Ascending aorta (tissue), 2 donors: ENCODE measurements around the gene ANKRD44. TPM values are rescaled to one million over a fixed set of nuclear protein-coding genes. Genes with fewer than 3 reads are reported as not detected.

Experiments used
- DNase-seq, 2 donors: peaks; one replicate each; pipeline ENCODE4 v3.0.0-alpha.2; 2019; ENCODE audit warnings: low spot score in 2 of 2
- H3K27ac ChIP-seq, 2 donors: fragments of 200-600 bp; sonication (generic); one replicate each; pipeline ENCODE4 v1.5.1; 2016 to 2017; ENCODE audit warnings: mild to moderate bottlenecking in 1 of 2
- H3K27me3 ChIP-seq: fragments of 200-600 bp; sonication (generic); one replicate; pipeline ENCODE4 v1.5.1; 2017
- H3K36me3 ChIP-seq, 2 donors: fragments of 200-600 bp; sonication (generic); one replicate each; pipeline ENCODE4 v1.5.1; 2016
- H3K4me1 ChIP-seq, 2 donors: fragments of 200-600 bp; sonication (generic); one replicate each; pipeline ENCODE4 v1.5.1; 2016 to 2017; ENCODE audit warnings: mild to moderate bottlenecking in 1 of 2
- H3K4me3 ChIP-seq, 2 donors: fragments of 200-600 bp; sonication (generic); one replicate each; pipeline ENCODE4 v1.5.1; 2016 to 2017; ENCODE audit warnings: mild to moderate bottlenecking in 1 of 2
- H3K9me3 ChIP-seq, 2 donors: fragments of 200-600 bp; sonication (generic); one replicate each; pipeline ENCODE4 v1.5.1; 2016
- intact Hi-C: fragments of 100-400 bp; cut with DNase I; formaldehyde crosslinking; loops from one replicate; pipeline ENCODE4 v1.15.1; 2023
- total RNA-seq: library from RNA; depleted of rRNA; stranded (reverse); fragments of >200 nt; gene quantifications from one replicate; pipeline ENCODE4 v1.1.0, GENCODE V29; 2016
- TF ChIP-seq, protein P1 (sequence below), 3 experiments: fragments of 200-600 bp in 2 of 3; fragments of 450-650 bp in 1 of 3; sonication (generic) in 2 of 3; IDR thresholded peaks; one replicate each; pipeline ENCODE4 v1.5.1; 2016 to 2019; ENCODE audit warnings: antibody characterized with exemption in 3 of 3, mild to moderate bottlenecking in 1 of 3, moderate library complexity in 1 of 3

Gene ANKRD44
- total RNA-seq, 1 donor from 2014 or later: 66.3 TPM

DNA sequence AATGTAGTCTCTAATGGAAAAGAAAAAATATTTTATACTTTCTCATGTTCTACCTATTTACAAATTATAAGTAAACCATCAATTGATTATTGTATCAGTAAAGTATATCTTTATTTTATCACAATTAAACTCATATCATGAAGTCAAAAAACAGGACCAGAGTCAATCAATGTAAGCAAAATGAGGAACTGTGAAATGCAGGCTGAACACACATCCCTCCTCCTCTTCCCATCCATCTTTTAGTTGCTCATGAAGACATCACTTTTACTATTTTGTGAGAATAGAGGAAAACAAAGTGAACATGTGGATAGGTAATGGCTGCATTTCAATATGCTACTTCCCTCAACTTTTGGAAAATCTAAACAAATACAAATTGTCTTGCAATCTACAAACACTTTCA is 195.3 kb downstream of the ANKRD44 start:
- Histone ChIP-seq H3K4me1 (no peaks in the 10 kb centered on the region), H3K36me3 (peaks cover 0 to 7% of the 10 kb centered on the region in 2 donors), H3K9me3 (no peaks in the 10 kb centered on the region), H3K27me3 (no peaks in the 10 kb centered on the region), H3K27ac (no peak overlapping the region), H3K4me3 (no peak overlapping the region)
- TF ChIP-seq, protein P1, sequence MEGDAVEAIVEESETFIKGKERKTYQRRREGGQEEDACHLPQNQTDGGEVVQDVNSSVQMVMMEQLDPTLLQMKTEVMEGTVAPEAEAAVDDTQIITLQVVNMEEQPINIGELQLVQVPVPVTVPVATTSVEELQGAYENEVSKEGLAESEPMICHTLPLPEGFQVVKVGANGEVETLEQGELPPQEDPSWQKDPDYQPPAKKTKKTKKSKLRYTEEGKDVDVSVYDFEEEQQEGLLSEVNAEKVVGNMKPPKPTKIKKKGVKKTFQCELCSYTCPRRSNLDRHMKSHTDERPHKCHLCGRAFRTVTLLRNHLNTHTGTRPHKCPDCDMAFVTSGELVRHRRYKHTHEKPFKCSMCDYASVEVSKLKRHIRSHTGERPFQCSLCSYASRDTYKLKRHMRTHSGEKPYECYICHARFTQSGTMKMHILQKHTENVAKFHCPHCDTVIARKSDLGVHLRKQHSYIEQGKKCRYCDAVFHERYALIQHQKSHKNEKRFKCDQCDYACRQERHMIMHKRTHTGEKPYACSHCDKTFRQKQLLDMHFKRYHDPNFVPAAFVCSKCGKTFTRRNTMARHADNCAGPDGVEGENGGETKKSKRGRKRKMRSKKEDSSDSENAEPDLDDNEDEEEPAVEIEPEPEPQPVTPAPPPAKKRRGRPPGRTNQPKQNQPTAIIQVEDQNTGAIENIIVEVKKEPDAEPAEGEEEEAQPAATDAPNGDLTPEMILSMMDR (IDR thresholded peaks at IDR 0.05): no peak
- DNase-seq: no peak
- intact Hi-C loops: loop anchor here (2.0 kb wide), 1 partner anchor 263 kb away; no protein-coding TSS in a partner anchor

DNA sequence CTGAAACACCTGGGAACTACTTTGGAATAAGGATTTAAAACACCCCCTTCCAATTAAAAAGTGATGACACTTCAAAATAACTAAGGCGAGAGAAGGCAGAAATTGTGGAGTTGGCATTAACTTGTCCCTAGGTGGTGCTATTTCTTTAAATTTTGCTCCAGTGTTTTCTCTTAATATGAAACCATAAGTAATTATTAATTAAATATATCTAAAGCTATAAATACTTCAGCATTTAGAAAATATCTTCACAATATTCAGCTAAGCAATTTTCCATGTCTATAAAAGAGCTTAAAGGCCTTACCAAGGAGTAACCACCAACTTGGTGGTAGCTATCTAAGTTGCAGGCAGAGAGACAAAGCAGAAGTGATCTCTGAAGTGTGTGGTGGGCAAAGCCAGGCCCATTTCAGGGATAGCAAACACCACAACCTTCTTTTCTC is 197.3 kb downstream of the ANKRD44 start:
- H3K36me3 ChIP-seq: no peaks in the 10 kb centered on the region
- H3K9me3 ChIP-seq: no peaks in the 10 kb centered on the region
- no peak overlapping the region for H3K27ac ChIP-seq
- TF ChIP-seq, protein P1 (IDR thresholded peaks at IDR 0.05): peak; percentile 37 to 70 (median 46)
- DNase-seq: no peak
- peaks cover 0 to 5% of the 10 kb centered on the region in 2 donors for H3K4me1 ChIP-seq
- no peak overlapping the region for H3K4me3 ChIP-seq
- intact Hi-C loops: loop anchor here (5.0 kb wide), 1 partner anchor 79 kb away; no protein-coding TSS in a partner anchor
- no peaks in the 10 kb centered on the region for H3K27me3 ChIP-seq

DNA sequence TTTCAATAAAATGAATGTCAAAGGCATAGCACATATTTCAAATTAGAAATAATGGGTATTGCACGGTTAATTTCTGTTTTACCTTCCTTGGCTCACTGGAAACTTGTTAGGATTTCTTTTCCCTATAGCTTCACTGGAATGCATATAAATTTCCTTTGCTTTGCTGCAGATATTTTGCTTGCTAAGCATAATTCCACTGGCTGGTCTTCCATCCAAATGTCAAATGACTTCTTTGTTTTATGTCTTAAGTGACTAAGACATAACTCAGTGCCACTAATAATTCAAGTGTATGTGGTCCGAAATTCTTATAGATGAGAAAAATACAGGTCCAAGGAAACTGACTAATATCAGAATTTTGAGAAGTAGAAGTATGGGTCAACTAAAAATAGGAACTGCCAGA is 201.3 kb downstream of the ANKRD44 start:
- TF ChIP-seq, protein P1 (IDR thresholded peaks at IDR 0.05): no peak
- Histone ChIP-seq H3K27me3 (no peaks in the 10 kb centered on the region), H3K27ac (no peak overlapping the region), H3K36me3 (no peaks in the 10 kb centered on the region), H3K4me1 (peaks cover 0 to 16% of the 10 kb centered on the region in 2 donors), H3K4me3 (no peak overlapping the region), H3K9me3 (no peaks in the 10 kb centered on the region)
- no peak for DNase-seq
- intact Hi-C loops: no loop called here

DNA sequence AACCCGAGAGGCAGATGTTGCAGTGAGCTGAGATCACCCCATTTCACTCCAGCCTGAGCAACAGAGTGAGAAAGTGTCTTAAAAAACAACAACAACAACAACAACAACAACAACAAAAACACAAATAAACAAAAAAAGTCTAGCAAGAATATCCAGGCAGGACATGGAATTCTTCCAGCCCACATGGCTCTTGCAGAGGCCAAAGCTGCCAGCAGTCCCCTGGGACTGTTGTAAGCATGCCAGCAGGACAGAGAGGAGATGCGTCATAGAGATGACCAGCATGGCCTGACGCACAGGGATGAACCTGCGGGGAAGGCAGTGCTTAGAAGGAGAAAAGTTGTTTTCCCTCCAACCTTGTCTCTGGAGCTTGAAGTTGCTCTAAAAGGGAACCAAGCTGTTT is 201.8 kb downstream of the ANKRD44 start:
- intact Hi-C loops: no loop called here
- Histone ChIP-seq H3K9me3 (no peaks in the 10 kb centered on the region), H3K27ac (peak overlapping the region; percentile 12 to 49), H3K4me1 (peaks cover 0 to 16% of the 10 kb centered on the region in 2 donors), H3K36me3 (no peaks in the 10 kb centered on the region), H3K27me3 (no peaks in the 10 kb centered on the region), H3K4me3 (no peak overlapping the region)
- DNase-seq: peak in 1 of 2 donors; percentile 81
- TF ChIP-seq, protein P1 (IDR thresholded peaks at IDR 0.05): no peak

DNA sequence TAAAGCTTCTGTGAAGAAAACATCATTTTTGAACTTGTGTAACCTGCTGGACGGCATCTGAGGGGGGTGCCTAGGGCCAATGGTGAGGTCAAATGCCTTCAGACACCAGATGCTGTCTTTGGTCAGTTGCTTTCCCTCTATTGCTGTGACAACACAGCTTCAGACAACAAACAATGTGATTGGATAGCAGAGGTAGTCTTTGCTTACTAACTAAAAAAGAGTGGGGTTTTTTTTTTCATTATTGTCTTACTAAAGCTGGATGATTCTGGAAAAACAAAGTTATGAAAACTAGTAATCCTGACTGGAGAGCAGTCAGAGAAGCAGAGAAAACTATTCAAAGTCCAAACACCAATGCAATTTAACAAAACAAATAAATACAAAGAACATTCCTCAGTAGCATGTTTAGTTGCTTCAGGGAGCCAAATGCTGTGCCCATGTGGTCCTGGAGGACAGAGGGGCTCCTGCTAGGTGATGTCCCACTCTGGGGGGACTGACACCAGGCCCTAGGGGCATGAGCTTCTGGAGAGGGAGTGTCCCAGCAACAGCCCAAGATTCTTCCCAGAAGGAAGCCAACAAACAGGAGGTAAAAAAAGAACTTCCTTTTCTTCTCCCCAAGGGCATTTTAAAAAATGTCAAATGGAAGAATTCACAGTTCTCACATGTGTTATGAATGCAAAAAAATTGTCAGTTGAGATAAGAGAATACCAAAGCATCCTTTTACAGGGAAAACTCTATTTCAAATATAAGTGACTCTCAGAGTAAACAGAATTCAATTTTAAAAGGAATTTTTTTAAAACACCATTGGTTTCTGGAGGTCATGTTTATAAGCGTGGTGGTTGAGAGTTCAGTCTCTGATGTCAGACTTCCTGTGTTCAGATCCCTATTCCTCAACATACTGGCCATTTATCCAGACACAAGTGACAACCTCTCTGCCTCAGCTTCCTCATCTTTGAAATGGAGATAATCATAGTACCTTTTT is 203.0 kb downstream of the ANKRD44 start:
- Histone ChIP-seq H3K9me3 (no peaks in the 10 kb centered on the region), H3K27ac (peak overlapping the region; percentile 12 to 49), H3K27me3 (no peaks in the 10 kb centered on the region), H3K36me3 (no peaks in the 10 kb centered on the region), H3K4me1 (peaks cover 0 to 16% of the 10 kb centered on the region in 2 donors), H3K4me3 (no peak overlapping the region)
- TF ChIP-seq, protein P1 (IDR thresholded peaks at IDR 0.05): no peak
- intact Hi-C loops: no loop called here
- no peak for DNase-seq
